ENCODE results near the gene CAMTA1.

Gene CAMTA1

DNA sequence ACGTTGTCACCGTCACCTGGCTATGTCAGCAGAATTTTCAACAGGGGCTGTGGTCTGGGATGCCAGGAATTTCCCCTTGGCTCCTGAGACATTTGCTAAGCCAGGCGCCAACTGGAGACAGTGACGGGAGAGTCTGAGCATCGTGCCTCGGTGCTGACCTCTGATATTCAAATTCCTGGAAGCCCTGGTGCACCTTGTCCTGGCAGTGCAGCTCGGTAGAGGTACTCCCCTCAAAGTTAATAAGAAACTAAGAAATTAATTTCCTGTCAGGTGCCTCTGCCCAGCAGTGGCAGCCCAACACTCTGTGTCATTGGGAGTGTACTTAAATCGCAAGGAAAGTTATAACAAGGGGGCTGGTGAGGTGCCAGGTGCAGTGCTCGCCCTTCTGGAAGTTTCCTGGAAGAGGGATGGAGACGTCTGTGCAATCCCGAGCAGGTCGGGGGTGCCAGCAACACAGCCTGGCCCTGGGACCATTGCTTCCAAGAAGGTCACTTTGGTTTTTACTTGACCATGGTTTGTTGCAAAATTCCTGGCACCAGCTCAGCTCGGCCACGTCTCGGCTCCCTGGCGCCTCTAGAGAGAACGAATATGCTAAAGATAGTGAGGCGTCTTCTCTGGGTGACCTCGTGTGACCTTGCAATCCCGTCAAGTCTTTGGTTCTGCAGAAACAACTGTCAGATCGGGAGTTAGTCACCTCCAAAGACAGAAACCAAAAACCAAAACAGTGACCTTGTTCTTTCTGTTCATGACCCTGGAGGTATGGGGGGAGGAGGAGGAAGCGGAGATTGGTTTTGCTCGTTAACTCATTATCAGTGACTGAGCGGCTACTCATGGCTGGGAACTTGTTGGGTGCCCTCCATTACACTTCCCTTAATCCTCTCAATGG is 836.3 kb downstream of the CAMTA1 start:
- TF ChIP-seq, protein P1, sequence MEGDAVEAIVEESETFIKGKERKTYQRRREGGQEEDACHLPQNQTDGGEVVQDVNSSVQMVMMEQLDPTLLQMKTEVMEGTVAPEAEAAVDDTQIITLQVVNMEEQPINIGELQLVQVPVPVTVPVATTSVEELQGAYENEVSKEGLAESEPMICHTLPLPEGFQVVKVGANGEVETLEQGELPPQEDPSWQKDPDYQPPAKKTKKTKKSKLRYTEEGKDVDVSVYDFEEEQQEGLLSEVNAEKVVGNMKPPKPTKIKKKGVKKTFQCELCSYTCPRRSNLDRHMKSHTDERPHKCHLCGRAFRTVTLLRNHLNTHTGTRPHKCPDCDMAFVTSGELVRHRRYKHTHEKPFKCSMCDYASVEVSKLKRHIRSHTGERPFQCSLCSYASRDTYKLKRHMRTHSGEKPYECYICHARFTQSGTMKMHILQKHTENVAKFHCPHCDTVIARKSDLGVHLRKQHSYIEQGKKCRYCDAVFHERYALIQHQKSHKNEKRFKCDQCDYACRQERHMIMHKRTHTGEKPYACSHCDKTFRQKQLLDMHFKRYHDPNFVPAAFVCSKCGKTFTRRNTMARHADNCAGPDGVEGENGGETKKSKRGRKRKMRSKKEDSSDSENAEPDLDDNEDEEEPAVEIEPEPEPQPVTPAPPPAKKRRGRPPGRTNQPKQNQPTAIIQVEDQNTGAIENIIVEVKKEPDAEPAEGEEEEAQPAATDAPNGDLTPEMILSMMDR (IDR thresholded peaks at IDR 0.05; ENCODE audit: insufficient read depth, missing control alignments) = no peak
- FAIRE-seq (no peak), DNase-seq (ENCODE audit: insufficient read length, low spot score) (no peak)

- FAIRE-seq (no peak), DNase-seq (ENCODE audit: insufficient read length, low spot score) (no peak)
- TF ChIP-seq, protein P1 (IDR thresholded peaks at IDR 0.05; ENCODE audit: insufficient read depth, missing control alignments) = no peak
These were observed 838.6 kb downstream of the CAMTA1 start for GRCh38 chr1:7623842-7624241.

DNA sequence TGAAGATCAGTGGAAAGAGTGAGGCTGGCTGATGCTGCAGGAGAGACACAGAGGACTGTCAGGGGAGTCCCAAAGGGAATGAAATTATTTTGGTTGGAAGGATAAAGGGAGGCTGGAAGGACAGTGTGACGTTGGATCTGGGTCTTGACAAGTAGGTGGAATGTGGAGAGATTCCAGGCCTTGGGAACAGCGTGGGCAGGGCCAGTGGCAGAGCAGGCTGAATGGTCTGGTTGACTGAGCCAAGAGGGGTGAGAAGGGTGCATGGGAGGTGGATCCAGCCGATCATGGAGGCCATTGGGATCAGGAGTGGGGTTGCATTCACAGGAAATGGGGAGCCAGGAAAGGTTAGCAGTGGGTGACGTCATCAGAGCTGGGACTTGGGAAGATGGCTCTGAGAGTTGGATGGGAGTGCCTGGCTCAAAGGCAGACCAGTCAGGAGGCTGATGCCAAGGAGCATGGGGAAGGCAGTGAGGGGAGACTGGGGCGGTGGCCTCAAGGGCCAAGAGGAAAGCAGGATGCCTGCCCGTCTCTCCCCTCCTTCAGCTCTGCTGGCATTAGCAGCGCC is 839.6 kb downstream of the CAMTA1 start:
- DNase-seq (ENCODE audit: insufficient read length, low spot score) = no peak
- TF ChIP-seq, protein P1 (IDR thresholded peaks at IDR 0.05; ENCODE audit: insufficient read depth, missing control alignments) = no peak
- FAIRE-seq = no peak

GRCh38 chr1:7625401-7625800 is 840.1 kb downstream of the CAMTA1 start:
- TF ChIP-seq, protein P1 (IDR thresholded peaks at IDR 0.05; ENCODE audit: insufficient read depth, missing control alignments) = no peak
- FAIRE-seq (no peak), DNase-seq (ENCODE audit: insufficient read length, low spot score) (no peak)

DNA sequence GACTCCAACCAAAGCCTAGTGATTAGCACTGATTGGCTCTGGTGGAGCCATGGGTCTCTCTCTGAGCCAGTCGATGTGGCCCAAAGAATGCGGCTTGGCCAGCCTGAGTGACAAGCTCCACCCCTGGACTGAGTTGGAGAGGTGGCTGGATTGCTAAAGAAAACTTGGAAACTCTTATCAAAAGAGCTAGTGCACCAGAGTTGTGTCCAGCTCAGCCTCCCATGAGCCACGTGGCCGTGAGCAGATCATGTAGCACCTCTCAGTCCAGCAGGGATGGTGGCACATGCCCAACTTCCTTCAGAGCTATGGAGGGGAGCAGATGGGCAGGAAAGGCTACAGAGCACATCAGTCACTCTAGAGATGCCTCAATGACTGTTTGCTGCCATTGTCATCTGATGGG is 843.0 kb downstream of the CAMTA1 start:
- TF ChIP-seq, protein P1 (IDR thresholded peaks at IDR 0.05; ENCODE audit: insufficient read depth, missing control alignments) = no peak
- DNase-seq (ENCODE audit: insufficient read length, low spot score) (no peak), FAIRE-seq (no peak)

DNA sequence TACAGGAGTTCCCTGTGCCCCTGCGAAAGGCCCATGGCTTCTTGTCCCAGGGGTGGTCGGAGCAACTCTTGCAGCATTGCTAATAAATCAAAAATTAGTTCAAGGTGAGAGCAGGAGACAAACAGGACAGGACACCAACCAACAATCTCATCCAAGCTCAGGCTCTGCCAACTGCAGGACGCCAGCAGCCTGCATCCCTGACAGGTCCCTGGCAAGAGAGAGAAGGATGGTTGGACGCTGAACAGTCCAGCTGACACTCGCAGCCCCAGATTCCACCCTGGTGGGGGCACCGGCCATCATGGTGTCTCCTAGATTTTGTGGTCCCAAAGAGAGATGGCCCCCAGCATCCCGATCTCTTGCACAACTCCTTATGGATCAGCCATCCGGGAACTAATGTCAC is 843.8 kb downstream of the CAMTA1 start:
- FAIRE-seq (no peak), DNase-seq (ENCODE audit: insufficient read length, low spot score) (no peak)
- TF ChIP-seq, protein P1 (IDR thresholded peaks at IDR 0.05; ENCODE audit: insufficient read depth, missing control alignments) = no peak
